TTC549 (cell line): ENCODE data around the gene STRIT1.
"Not testable (repeated sequence)": the region's sequence is repeated elsewhere in the genome, so short reads cannot be mapped to it uniquely, and the experiment has no call there.

Source experiments
- FAIRE-seq: peaks from 2 replicates; lab custom pipeline; 2012; peaks lifted over from hg19 to GRCh38; lab: Jason Lieb, UNC

STRIT1 gene

DNA sequence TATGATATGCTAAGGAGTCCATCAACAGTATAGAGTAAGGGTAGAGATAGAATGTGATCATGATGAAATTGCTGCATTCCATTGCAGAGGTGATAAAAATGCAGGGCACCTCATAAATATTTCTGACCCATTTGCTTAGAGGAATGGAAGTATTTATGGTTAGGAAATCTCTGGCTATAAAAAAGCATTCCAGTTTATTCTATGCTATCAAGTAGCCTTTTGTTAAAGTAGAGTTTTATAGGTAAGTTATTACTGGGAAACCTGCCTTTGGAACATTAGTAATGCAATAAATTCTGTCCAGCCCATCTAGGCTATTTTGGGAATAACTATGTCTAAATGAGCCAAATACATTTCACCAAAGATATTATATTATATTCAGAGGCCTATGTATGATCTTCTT, 19.8 kb upstream of the STRIT1 start:
- no peak for FAIRE-seq

DNA sequence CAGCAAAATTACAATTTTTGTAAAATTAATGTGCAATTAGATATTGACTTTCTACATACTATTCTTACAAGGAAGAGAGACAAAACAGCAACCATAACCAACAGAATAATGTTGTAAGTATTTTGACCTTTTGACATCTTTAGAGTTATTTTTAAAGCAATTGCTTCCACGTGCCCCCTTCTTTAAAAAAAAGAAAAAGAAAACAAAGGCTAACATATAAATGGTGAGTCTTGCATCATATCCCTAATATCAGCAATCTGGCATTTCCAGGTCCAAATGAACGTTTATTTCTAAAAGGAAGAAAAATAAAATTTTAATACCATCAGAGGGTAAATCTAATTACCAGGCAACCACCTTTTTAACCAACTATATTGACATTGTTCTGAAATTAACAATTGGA, 19.3 kb upstream of the STRIT1 start:
- no peak for FAIRE-seq

DNA sequence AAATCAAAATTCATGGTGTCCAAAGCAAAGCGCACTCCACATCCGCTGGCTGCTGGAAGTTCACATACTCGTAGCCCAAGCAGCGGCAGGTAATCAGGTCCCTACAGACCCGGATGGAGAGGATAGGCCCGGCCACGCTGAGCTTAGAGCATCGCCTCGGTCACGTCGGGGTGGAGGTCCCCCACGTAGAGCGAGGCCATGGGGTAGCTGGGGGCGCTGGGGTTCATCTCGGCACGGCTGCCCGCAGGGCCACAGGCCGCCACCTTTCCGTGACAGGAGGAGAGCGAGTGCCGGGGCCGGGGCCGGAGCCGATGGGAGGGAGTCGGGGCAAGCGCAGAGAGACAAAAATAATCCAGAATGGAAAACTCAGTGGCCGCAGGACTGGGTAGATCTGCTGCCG, 16.1 kb upstream of the STRIT1 start:
- FAIRE-seq, result no peak

DNA sequence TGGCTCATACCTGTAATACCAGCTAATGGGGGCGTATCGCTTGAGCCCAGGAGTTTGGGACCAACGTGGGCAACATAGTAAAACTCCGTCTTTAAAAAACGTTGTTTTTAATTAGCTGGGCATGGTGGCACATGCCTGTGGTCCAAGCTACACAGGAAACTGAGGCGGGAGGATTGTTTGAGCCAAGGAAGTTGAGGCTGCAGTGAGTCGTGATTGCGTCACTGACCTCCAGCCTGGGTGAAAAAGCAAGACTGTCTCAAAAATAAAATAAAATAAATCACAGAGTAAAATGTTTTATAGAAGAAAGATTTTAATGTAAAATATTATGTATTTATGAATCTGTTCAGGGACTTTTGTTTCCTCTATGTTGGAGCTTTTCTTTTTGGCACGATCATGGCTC, 15.3 kb upstream of the STRIT1 start:
- FAIRE-seq, result no peak

DNA sequence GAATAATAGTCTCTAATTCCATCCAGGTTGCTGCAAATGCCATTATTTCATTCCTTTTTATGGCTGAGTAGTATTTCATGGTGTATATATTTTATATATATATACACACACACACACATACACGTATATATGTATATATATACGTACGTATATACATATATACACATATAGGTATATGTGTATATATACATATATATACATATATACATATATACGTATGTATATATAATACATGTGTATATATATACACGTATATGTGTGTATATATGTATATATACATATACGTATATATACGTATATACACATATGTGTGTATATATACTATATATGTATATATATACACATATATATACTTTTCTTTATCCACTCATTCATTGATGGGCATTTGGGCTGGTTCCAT, 13.7 kb upstream of the STRIT1 start:
- no peak for FAIRE-seq

DNA sequence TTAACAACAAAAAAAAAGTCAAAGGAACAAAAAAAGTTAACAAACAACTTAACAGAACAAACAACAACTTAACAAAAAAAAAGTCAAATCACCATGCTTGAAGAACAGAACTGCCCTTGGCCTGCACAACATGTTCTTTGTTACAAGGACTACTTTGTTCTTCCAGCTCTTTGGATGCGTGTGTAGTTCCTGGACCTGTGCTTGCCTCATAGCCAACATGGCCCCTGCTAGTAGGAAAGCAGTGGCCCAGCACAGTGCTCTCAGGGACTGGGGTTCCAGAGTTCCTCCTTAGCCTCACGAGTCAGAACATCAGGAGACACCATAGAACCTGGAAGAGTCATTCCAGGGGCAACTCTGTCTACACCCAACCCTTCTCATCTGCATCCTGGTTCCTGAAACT, 10.9 kb upstream of the STRIT1 start:
- FAIRE-seq, result no peak

DNA sequence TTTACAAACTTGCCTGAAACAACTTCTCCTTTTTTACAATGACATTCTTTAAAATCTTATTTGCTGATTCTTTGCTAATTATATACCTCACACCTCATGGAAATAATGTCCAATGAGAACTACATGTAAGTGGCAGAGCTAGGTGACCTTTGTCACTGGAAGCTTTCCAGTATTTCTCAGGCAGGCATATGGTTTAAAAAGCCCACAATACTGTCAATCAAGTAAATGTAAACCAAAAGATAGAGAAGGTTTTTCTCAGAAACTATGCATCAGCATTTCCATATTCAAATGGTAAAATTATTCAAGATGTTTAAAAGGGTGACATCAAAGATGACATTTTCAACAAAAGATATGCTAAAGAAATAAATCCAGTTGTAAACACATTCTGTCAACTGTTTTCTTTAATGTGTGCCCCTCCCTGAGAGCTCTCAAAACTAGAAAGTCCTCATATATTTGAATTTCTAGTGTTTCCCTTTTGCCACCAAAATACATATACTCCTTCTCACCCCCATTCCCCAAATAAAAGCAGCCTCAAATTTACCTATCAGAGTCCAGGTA, 10.1 kb upstream of the STRIT1 start:
- no peak for FAIRE-seq

- FAIRE-seq, result no peak
Observed at GRCh38 chr3:155302891-155303290, 9.4 kb upstream of the STRIT1 start.

GRCh38 chr3:155302481-155302880, 9.0 kb upstream of the STRIT1 start:
- FAIRE-seq, result no peak

DNA sequence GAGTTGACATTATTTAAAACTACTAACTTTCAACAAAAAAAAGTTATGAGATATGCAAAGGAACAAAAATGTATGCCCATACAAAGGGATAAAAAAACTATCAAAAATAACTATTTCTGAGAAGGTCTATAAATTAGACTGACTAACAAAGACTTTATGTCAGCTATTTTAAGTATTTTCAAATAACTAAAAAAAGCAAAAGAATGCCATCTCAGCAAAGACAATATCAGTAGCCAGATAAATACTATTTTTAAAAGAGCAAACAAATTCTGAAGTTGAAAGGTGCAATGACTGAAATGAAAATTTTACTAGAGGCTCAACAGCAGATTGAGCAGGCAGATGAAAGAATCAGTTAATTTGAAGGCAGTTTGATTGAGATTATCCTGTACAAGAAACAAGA, 3.6 kb upstream of the STRIT1 start:
- FAIRE-seq, result no peak

GRCh38 chr3:155296413-155296812, 2.9 kb upstream of the STRIT1 start:
- FAIRE-seq, result no peak

DNA sequence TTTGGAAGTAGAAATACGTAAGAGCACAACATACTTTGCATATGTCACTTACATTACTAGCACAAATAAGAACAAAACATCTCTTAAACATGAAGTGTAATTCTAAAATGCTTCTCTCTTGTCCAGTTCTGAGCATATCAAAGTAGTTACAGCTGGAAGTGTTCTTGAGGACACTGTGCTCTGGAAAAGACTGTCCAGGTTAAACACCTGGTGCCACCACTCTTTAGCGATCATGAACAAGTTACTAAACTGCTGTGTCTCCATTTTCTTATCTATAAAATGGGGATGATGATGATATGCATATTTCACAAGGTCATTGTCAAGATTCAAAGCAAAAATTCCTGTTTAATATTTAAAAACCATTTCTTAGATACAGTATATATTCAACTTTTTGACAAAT, 790 bp downstream of the STRIT1 start:
- no peak for FAIRE-seq

- no peak for FAIRE-seq
Observed at GRCh38 chr3:155292133-155292532, 1.4 kb downstream of the STRIT1 start.

DNA sequence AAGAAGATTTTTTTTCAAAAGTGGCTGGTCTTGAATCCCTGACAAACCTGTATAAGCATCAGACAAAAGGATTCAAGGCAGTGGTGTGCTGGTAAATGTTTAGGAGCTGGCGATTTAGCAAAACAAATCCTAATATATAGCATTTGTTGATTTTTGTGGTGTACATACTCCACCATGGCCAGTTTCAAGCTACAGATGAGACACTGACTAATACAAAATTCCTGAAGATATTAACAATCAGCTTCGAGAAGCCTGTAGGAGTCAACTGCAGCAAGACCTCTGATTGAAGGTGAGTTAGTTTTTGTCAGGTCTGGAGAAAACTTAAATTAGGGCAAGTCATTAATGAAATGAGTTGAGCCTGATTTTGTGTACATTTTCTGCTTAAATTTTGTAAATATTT, 6.7 kb downstream of the STRIT1 start:
- FAIRE-seq, result no peak

GRCh38 chr3:155285936-155286335, 7.5 kb downstream of the STRIT1 start:
- FAIRE-seq, result no peak

- FAIRE-seq, result no peak
Observed at GRCh38 chr3:155283092-155284056, 10.1 kb downstream of the STRIT1 start.

- no peak for FAIRE-seq
Observed at GRCh38 chr3:155282385-155283091, 10.9 kb downstream of the STRIT1 start.

DNA sequence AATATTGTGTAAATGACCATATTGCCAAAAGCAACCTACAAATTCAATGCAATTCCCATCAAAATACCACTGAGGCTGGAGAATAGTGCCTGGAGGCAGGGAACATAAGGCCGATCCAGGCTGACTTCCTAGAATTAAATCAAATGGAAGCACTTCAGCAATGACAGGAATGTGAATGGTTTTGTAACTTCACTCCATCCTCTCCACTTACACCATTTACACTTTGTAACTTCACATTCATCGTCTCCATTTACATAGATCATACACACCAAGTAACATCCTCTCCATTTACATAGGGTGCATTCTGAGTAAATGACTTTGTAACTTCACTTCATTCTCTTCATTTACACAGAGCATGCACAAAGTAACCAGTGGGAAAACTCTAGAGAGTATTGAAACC, 11.6 kb downstream of the STRIT1 start:
- no peak for FAIRE-seq

DNA sequence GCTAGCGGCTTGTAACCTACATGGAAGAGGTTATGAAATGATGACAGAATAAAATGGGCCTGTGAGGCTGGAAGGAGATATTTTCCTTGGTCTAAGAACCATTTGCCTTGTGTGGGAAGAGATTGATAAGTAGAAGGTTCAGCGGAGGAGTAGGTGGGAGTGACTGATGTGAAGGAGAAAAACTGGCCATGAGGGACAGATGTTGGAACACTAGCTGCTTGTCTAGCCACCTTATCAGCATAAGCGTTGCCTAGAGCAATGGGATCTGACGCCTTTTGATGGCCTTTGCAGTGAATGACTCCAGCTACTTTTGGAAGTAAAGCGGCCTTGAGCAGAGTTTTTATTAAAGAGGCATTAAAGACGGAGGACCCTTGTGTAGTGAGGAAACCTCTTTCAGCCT, 17.4 kb downstream of the STRIT1 start:
- FAIRE-seq, result not testable (repeated sequence)

- FAIRE-seq, result not testable (repeated sequence)
Observed at GRCh38 chr3:155275159-155275754, 18.2 kb downstream of the STRIT1 start.

- FAIRE-seq, result not testable (repeated sequence)
Observed at GRCh38 chr3:155274435-155274834, 19.0 kb downstream of the STRIT1 start.

- no peak for FAIRE-seq
Observed at GRCh38 chr3:155271343-155271613, 22.2 kb downstream of the STRIT1 start.
